Muscle layer of duodenum (tissue), 2 donors: ENCODE data around the gene TMEM164.

Experiments used
- H3K27ac ChIP-seq: one replicate; pipeline ENCODE4 v1.7.0; 2013; ENCODE audit warnings: mild to moderate bottlenecking, low read length
- H3K27me3 ChIP-seq: one replicate; pipeline ENCODE4 v1.7.0; 2013; ENCODE audit warnings: low read depth, mild to moderate bottlenecking, control low read depth, low read length
- H3K36me3 ChIP-seq, 2 donors: one replicate each; pipeline ENCODE4 v1.7.0; 2013; ENCODE audit warnings: low read length in 2 of 2, control low read depth in 1 of 2, mild to moderate bottlenecking in 1 of 2; ENCODE audit not compliant: insufficient read depth in 2 of 2, control insufficient read depth in 1 of 2
- H3K4me1 ChIP-seq, 2 donors: one replicate each; pipeline ENCODE4 v1.7.0; 2013; ENCODE audit warnings: low read length in 2 of 2, mild to moderate bottlenecking in 2 of 2, control low read depth in 1 of 2, moderate library complexity in 1 of 2; ENCODE audit not compliant: insufficient read depth in 2 of 2, control insufficient read depth in 1 of 2
- H3K4me3 ChIP-seq, 2 donors: one replicate each; pipeline ENCODE4 v1.7.0; 2013; ENCODE audit warnings: low read length in 2 of 2, low read depth in 1 of 2, mild to moderate bottlenecking in 1 of 2
- H3K9me3 ChIP-seq, 2 donors: one replicate each; pipeline ENCODE4 v1.7.0; 2013; ENCODE audit warnings: low read length in 2 of 2, control low read depth in 1 of 2, mild to moderate bottlenecking in 1 of 2; ENCODE audit not compliant: control insufficient read depth in 1 of 2
- donor health status: healthy.

TMEM164 gene

DNA sequence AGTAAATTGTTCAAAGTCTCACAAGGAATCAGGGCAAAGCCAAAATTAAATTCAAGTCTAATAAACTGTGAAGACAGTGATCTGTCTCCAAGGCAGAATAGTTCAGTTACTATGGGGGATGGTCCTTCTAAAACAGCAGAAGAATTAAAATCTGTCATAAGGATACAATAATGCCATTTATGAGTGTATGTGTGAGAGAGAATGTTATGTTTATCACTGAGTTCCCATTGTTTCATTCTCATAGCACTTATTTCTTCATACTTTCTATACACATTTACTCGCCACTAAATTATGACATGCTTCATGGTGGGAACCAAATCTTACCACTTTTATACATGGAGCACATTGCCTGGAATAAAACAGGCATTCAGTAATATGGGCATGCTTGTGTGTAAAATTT, 212.5 kb downstream of the TMEM164 start:
- Histone ChIP-seq H3K27ac (no peak overlapping the region), H3K27me3 (no peaks in the 10 kb centered on the region), H3K9me3 (no peaks in the 10 kb centered on the region), H3K4me1 (no peaks in the 10 kb centered on the region), H3K4me3 (no peak overlapping the region), H3K36me3 (no peaks in the 10 kb centered on the region)

GRCh38 chrX:110216027-110216426, 213.1 kb downstream of the TMEM164 start:
- H3K4me3 ChIP-seq = no peak overlapping the region
- no peak overlapping the region for H3K27ac ChIP-seq
- no peaks in the 10 kb centered on the region for H3K36me3 ChIP-seq

DNA sequence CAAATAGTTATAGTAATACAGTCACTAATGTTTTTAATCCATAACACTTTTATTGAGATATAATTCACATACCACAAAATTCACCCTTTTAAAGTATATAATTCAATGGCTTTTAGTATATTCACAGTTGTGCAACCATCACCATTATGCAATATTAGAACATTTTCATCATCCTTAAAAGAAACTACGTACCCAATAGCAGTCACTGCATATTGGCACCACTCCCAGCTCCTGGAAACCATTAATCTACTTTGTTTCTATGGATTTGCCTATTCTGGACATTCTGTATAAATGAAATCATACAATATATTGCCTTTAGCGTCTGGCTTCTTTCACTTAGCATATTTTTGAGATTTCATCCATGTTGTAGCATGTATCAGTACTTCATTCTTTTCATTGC, 215.7 kb downstream of the TMEM164 start:
- no peaks in the 10 kb centered on the region for H3K36me3 ChIP-seq
- H3K4me1 ChIP-seq = no peaks in the 10 kb centered on the region
- H3K27ac ChIP-seq = no peak overlapping the region
- no peak overlapping the region for H3K4me3 ChIP-seq
- H3K9me3 ChIP-seq = no peaks in the 10 kb centered on the region
- no peaks in the 10 kb centered on the region for H3K27me3 ChIP-seq

More at GRCh38 chrX:110216027-110216426, 213.1 kb downstream of the TMEM164 start:
- H3K27me3 ChIP-seq = no peaks in the 10 kb centered on the region
- H3K9me3 ChIP-seq = no peaks in the 10 kb centered on the region
- no peaks in the 10 kb centered on the region for H3K4me1 ChIP-seq

DNA sequence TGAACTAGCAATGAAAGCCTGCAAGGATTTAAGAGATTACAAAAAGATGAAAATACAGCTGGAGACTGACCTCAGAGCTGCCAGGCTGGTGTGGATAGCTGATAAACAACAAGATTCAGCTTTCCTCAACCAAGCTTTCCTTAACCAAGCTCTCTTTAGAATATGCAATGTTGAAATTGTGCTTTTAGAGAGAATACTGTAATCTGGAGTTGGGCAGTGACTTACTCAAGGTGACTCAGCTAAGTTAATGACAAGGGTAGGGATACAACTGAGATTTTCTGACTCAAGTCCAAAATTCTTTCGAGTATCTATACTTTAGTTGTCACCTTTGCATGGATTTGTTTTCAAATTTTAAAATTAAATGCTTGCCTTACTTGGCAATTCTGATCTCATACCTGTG, 217.0 kb downstream of the TMEM164 start:
- H3K9me3 ChIP-seq = no peaks in the 10 kb centered on the region
- H3K27me3 ChIP-seq = no peaks in the 10 kb centered on the region

GRCh38 chrX:110222497-110223257, 219.8 kb downstream of the TMEM164 start:
- Histone ChIP-seq H3K9me3 (no peaks in the 10 kb centered on the region), H3K4me1 (no peaks in the 10 kb centered on the region), H3K36me3 (no peaks in the 10 kb centered on the region), H3K27me3 (no peaks in the 10 kb centered on the region), H3K27ac (no peak overlapping the region), H3K4me3 (no peak overlapping the region)

More for the DNA sequence above, 217.0 kb downstream of the TMEM164 start:
- Histone ChIP-seq H3K27ac (no peak overlapping the region), H3K36me3 (no peaks in the 10 kb centered on the region), H3K4me1 (no peaks in the 10 kb centered on the region), H3K4me3 (no peak overlapping the region)

GRCh38 chrX:110224926-110225617, 222.2 kb downstream of the TMEM164 start:
- H3K4me3 ChIP-seq = no peak overlapping the region
- no peak overlapping the region for H3K27ac ChIP-seq
- H3K9me3 ChIP-seq = no peaks in the 10 kb centered on the region
- no peaks in the 10 kb centered on the region for H3K4me1 ChIP-seq
- no peaks in the 10 kb centered on the region for H3K27me3 ChIP-seq
- H3K36me3 ChIP-seq = no peaks in the 10 kb centered on the region

- no peaks in the 10 kb centered on the region for H3K4me1 ChIP-seq
- H3K36me3 ChIP-seq = no peaks in the 10 kb centered on the region
- H3K27me3 ChIP-seq = no peaks in the 10 kb centered on the region
- no peak overlapping the region for H3K4me3 ChIP-seq
- H3K9me3 ChIP-seq = no peaks in the 10 kb centered on the region
- no peak overlapping the region for H3K27ac ChIP-seq
Observed at GRCh38 chrX:110226931-110227330, 224.0 kb downstream of the TMEM164 start.
